ENCODE data around the gene KLHDC3.

Gene KLHDC3, protein sequence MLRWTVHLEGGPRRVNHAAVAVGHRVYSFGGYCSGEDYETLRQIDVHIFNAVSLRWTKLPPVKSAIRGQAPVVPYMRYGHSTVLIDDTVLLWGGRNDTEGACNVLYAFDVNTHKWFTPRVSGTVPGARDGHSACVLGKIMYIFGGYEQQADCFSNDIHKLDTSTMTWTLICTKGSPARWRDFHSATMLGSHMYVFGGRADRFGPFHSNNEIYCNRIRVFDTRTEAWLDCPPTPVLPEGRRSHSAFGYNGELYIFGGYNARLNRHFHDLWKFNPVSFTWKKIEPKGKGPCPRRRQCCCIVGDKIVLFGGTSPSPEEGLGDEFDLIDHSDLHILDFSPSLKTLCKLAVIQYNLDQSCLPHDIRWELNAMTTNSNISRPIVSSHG

DNA sequence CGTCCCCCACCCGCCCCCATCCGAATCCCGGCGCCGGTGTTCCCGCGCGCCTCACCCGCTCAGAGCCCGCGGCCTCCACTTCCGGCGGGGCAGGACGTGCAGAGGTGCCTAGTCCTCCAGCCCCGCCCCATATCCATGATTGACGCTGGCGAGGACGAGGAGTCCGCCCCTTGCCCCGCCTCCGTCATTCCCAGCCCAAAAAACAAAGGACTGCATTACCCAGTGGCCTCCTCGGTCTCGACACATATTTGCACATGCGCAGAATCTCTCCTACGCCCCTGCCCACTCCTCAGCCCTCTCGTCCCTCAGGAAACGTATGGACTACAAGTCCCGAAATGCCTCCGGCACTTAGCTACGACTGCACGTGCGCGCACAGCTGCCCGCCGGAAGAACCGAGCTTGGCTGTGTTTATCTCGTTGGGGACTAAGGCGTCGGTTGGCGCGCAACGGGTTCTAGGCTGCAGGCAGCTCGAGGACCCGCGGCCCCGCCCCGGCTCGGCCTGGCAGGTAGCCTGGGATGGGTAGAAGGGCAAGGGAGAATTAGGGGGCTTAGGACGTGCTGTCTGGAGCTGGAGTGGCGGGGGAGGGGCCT lies at the start of gene KLHDC3, which contains the start of gene MEA1:
Gene KLHDC3 (plus strand): TSS at position 407 of the 591 bp plus-strand sequence. CDS start 2,944 bp downstream, outside the sequence.
Gene MEA1 (minus strand): TSS at position 104 of the 591 bp plus-strand sequence. CDS start 133 bp downstream, outside the sequence.
- DNase-seq = peak; percentile 99

DNA sequence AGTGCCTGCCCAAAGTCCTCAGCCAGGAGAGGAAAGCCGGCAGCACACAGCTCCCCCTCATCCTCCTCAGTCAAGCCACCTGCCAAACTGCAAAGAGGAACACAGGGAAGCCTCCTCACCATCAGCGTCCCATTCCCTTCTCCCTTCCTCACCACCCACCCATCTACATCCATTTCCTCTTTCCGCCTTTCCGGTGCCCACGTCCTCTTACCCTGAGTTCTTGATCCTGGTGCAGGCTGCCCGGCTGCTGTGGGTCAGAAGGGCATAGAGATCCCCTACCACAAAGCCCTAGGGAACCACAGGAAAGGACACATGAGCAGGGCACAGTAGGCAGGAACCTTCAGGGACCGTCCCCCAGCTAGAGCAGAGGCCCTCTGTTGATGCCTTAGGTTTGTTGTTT lies 47.5 kb upstream of the KLHDC3 start:
- no peak for DNase-seq

DNA sequence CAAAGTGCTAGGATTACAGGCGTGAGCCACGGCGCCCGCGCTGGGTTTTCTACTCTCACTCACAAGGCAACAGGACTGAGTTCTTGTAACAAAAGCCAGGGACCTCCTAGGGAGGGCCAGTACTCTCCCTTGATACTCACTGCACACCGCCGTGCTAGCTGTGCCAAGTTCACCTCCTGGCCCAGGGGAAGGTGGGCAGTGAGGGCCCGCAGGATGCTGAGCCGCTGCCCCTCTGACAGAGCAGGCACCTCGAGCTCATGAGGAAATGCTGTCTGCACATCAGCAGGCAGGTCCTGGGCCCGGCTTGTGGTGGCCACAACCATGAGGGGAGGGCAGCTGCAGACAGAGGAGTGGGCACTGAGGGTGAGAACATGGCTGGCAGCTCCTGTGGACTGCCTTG lies 46.8 kb upstream of the KLHDC3 start:
- DNase-seq = no peak

GRCh38 chr6:42968126-42968701 lies 45.8 kb upstream of the KLHDC3 start:
- no peak for DNase-seq

DNA sequence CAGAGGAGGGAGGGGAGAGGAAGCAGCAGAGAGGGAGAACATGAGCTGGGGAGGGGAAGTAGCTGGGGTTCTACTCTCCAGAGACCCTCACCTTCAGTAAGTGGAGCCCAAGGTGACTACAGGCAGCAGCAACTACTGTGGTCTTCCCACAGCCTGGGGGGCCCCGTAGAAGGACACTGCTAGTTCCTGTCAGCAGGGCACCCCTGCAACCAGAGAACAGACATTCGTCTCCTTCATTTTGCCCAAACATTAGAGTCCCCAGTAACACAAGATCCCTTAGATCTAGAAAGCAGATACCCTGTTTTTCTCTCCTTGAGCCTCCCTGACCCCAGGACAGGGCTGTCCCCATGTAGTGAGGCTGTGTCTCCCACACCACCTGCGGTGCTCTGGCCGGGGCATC lies 45.3 kb upstream of the KLHDC3 start:
- DNase-seq = no peak

DNA sequence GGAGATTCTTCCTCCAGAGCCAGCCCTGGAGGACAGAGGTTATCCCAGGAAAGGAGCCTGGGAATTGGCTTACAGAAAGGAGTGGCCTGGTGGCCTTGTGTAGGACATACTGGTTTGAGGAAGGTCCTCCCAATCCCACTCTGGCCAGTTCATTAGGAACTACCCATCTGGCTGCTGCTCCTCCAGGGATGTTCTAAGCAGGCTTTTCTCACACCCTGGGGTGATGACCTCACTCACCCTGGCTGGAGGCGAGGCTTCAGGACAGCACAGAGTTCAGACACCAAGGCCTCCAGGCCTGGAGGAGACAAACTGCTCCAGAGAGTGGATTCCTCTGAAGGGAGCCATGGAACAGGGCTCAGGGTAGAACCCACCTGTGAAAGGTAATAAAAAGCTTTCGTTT lies 44.6 kb upstream of the KLHDC3 start:
- no peak for DNase-seq

- no peak for DNase-seq
Measured at GRCh38 chr6:42969934-42970333, 44.1 kb upstream of the KLHDC3 start.

GRCh38 chr6:42970871-42971612 lies 43.0 kb upstream of the KLHDC3 start:
- DNase-seq = no peak

GRCh38 chr6:42971746-42972327 lies 42.2 kb upstream of the KLHDC3 start:
- no peak for DNase-seq

- no peak for DNase-seq
Measured at GRCh38 chr6:42973926-42974325, 40.1 kb upstream of the KLHDC3 start.

GRCh38 chr6:42974919-42975505 lies 39.0 kb upstream of the KLHDC3 start:
- DNase-seq = no peak

- no peak for DNase-seq
Measured at GRCh38 chr6:42978487-42978838, 35.6 kb upstream of the KLHDC3 start.

GRCh38 chr6:42978839-42979522 lies 35.1 kb upstream of the KLHDC3 start, which contains the start of gene PEX6:
Gene PEX6 (minus strand): TSS chr6:42979181. CDS start chr6:42979150, 31 bp downstream.
- DNase-seq = peak; percentile 90

- DNase-seq = no peak
Measured at GRCh38 chr6:42979523-42980177, 34.4 kb upstream of the KLHDC3 start.

- no peak for DNase-seq
Measured at GRCh38 chr6:42981836-42982235, 32.2 kb upstream of the KLHDC3 start.

DNA sequence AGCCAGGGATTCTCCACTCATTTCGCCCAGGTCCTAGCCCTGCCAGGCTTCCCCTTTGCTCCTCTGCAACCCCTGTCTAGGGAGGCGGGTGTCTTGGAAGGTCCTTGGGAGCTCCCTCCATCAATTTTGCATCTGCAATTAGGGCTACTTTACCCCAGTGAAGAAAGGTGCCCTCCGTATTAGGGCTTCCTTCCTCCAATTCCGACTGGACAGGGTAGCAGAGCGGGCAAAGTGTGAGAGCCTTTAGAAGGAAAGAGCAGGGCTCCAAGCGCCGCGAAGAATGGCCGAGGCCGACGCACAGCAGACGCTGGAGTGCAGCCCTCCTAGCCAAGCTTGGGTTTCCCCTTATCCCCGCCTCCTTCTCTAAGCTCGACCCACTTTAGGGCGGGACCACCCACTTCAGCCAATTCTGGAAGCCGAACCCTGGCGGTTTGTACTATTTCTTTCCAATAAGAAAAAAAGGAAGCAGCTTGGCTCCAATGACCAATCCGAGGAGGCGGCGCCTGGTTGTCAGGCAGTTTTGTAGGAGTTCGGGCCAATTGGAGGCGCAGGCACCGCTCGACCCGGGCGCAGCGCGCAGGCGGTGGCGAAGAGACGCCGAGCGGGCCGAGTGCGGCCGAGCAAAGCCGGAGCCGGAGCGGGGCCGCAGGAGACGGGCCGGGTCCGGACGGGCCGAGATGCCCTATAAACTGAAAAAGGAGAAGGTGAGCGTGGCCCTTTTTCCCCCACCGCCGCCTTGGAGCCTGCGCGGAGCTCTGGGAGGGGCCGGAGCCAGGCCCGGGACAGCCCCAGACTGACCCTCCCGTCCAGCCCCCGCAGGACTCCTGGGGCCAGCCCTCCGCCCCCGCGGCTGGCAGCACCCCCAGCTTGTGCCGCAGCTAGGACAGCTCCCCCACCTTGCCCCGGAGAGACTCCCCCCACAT lies 29.8 kb upstream of the KLHDC3 start, which contains the start of gene PPP2R5D:
Gene PPP2R5D (plus strand): TSS at position 570 of the 923 bp plus-strand sequence. CDS start 108 bp downstream, at position 678.
- DNase-seq = peak; percentile 93

DNA sequence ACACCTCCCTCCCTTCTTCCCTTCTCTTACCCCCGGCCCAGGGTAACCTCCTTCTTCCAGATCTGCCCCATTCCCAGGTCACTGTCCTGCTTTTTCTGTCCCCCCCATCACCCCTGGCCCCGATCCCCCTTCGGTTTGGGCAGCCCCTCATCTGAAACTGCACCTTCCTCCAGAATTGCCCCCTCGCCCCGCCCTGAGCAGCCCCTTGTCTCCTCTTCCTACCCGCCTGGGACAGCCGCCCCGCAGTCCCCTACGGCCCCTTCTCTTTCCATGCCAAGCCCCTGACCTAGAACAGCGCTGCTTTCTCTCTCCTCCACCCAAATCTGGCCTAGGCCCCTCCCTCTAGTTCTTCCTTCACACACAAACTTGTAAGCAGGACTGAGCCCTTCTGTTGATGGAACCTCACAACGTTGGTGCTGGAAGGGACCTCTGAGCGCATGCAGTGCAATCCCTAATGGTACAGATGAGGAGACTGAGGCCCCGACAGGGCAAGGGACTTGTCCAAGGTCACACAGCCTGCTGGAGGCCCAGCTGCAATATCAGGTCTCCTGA lies 29.0 kb upstream of the KLHDC3 start:
- no peak for DNase-seq

DNA sequence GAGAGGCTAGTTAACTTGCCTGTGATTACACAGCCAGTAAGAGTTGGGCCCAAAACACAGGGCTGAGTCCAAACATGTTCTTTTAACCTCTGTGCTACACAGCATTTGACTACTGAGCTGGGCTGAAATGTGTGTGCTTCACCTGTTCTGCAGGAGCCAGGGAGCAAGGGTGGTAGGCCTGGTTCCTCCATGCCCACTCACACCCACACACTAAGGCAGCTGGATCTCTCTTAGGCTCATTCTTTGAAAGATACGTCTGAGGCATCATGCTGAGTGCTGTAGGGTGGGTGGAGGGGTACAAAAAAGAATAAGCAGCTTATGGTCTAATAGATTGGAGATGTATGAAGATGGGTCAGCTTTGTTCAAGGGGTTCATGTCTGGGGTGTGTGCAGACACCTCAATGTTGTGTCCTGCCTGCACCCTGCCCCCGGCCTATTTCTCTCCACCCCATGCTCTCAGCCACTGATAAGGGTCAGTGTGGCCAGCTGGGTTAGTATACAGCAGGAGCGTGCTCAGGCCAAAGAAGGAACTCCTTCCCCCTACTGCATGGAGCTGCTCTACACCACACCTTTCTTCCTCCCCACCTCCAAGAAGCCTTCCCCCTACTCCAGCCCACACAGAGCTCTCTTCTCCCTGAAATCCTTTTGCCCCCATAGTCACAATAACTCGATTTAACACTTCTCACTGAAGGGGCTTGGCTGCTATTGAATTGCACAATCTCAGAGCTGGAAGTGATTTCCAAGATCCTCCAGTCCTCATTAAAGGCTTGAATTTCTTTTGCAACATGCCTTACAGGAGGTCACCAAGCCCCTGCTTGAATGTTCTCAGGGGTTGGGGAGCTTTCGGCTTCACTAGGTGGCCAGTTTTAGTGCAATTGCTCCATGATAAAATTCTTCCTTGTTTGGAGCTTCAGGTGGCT lies 26.3 kb upstream of the KLHDC3 start:
- DNase-seq = no peak
